HCT116 (cell line): ENCODE results near the gene MYH11. TPM values are rescaled to one million over a fixed set of nuclear protein-coding genes. Genes with fewer than 3 reads are reported as not detected.

Experiments used
- ATAC-seq: fragments of 200-7000 bp; cut with Tn5 transposase; 2 replicates; pipeline ENCODE4 v1.9.1; 2020; ENCODE audit warnings: mild to moderate bottlenecking, moderate library complexity
- BruUV-seq: library from RNA; stranded (reverse); fragments of 400-500 nt; replicated peaks from 2 replicates; lab custom pipeline; 2021; lab: Mats Ljungman, UMichigan
- CTCF ChIA-PET: fragments of 300-600 bp; sonication (Branson Sonifier 250); formaldehyde crosslinking; loops from one replicate; lab custom pipeline; 2021; ENCODE audit warnings: antibody characterized with exemption; lab: Charles Lee
- POLR2A ChIA-PET: fragments of 300-600, 350-600 bp; sonication (Branson Sonifier 250); formaldehyde crosslinking; loops from one replicate; lab custom pipeline; 2021; ENCODE audit warnings: antibody characterized with exemption; lab: Charles Lee
- RAD21 ChIA-PET, 2 experiments: fragments of 300-600 bp; sonication (Branson Sonifier 250); formaldehyde crosslinking; loops; one replicate each; lab custom pipeline; 2023; ENCODE audit warnings: low total read pairs in 2 of 2; ENCODE audit not compliant: uncharacterized antibody in 2 of 2, unreplicated experiment in 2 of 2, low non-redundant PET in 1 of 2; lab: Charles Lee
- DNase-seq: peaks from one replicate; pipeline ENCODE4 v3.0.0-alpha.2; 2010; ENCODE audit warnings: low read depth, low spot score
- H2AFZ ChIP-seq: fragments of 200-600 bp; shearing (Covaris generic), sonication (generic); 2 replicates; pipeline ENCODE4 v1.6.1; 2017; ENCODE audit warnings: low read depth, mixed run types, mixed read lengths, antibody characterized with exemption, low read length; ENCODE audit not compliant: poor library complexity, severe bottlenecking
- H3K27ac ChIP-seq: 2 replicates; pipeline ENCODE4 v1.5.1; 2012; ENCODE audit warnings: low read depth, low read length
- H3K27me3 ChIP-seq: fragments of 200-600 bp; sonication (generic); 2 replicates; pipeline ENCODE4 v1.6.1; 2016; ENCODE audit warnings: mixed run types, low read length, mixed read lengths; ENCODE audit not compliant: insufficient read depth
- H3K36me3 ChIP-seq, 2 experiments: fragments of 200-500 bp in 1 of 2; fragments of 200-600 bp in 1 of 2; sonication (Bioruptor generic) in 1 of 2; sonication (generic) in 1 of 2; 2 replicates each; pipeline versions ENCODE4 v1.5.1 to v1.6.1; 2014 to 2016; ENCODE audit warnings: low read length in 2 of 2, inconsistent platforms in 1 of 2, mixed read lengths in 1 of 2, mixed run types in 1 of 2; ENCODE audit not compliant: insufficient read depth in 2 of 2, control insufficient read depth in 1 of 2
- H3K4me1 ChIP-seq, 2 experiments: fragments of 200-600 bp in 1 of 2; sonication (generic) in 1 of 2; 2 replicates each; pipeline versions ENCODE4 v1.5.1 to v1.6.1; 2012 to 2017; ENCODE audit warnings: low read length in 2 of 2, inconsistent platforms in 1 of 2, mild to moderate bottlenecking in 1 of 2, mixed read lengths in 1 of 2, mixed run types in 1 of 2, moderate library complexity in 1 of 2; ENCODE audit not compliant: insufficient read depth in 2 of 2, control insufficient read depth in 1 of 2
- H3K4me2 ChIP-seq: fragments of 200-600 bp; sonication (generic); 2 replicates; pipeline ENCODE4 v1.6.1; 2017; ENCODE audit warnings: mixed run types, low read length, mixed read lengths
- H3K4me3 ChIP-seq, 2 experiments: fragments of 200-600 bp in 1 of 2; sonication (generic) in 1 of 2; replicated peaks in 1 of 2; 2 replicates each; pipeline ENCODE4 v1.5.1; 2011 to 2016; ENCODE audit warnings: low read length in 2 of 2, control low read depth in 1 of 2, low read depth in 1 of 2, mild to moderate bottlenecking in 1 of 2, mixed read lengths in 1 of 2, mixed run types in 1 of 2
- H3K79me2 ChIP-seq: fragments of 200-600 bp; sonication (generic); 2 replicates; pipeline ENCODE4 v1.6.1; 2017; ENCODE audit warnings: mild to moderate bottlenecking, mixed run types, low read length, moderate library complexity, mixed read lengths; ENCODE audit not compliant: insufficient read depth
- H3K9ac ChIP-seq: fragments of 200-600 bp; sonication (generic); 2 replicates; pipeline ENCODE4 v1.6.1; 2016; ENCODE audit warnings: low read length, mixed read lengths
- H3K9me2 ChIP-seq: fragments of 200-600 bp; sonication (generic), shearing (Covaris generic); 2 replicates; pipeline ENCODE4 v1.6.1; 2017; ENCODE audit warnings: mixed run types, mild to moderate bottlenecking, moderate library complexity; ENCODE audit not compliant: insufficient read depth
- H3K9me3 ChIP-seq, 2 experiments: fragments of 200-500 bp in 1 of 2; fragments of 200-600 bp in 1 of 2; sonication (Bioruptor generic) in 1 of 2; sonication (generic) in 1 of 2; 2 replicates each; pipeline ENCODE4 v1.6.1; 2014 to 2017; ENCODE audit warnings: low read length in 2 of 2, mixed read lengths in 2 of 2, inconsistent platforms in 1 of 2, low read depth in 1 of 2, mild to moderate bottlenecking in 1 of 2, mixed run types in 1 of 2, moderate library complexity in 1 of 2; ENCODE audit not compliant: control insufficient read depth in 1 of 2, insufficient read depth in 1 of 2
- H4K20me1 ChIP-seq: fragments of 200-600 bp; sonication (generic), shearing (Covaris generic); 2 replicates; pipeline ENCODE4 v1.6.1; 2017; ENCODE audit warnings: mixed run types, mild to moderate bottlenecking, moderate library complexity; ENCODE audit not compliant: insufficient read depth
- CBX3 ChIP-seq: IDR thresholded peaks from 2 replicates; pipeline ENCODE4 v1.6.1; 2012; ENCODE audit warnings: low read depth
- CEBPB ChIP-seq: IDR thresholded peaks from 2 replicates; pipeline ENCODE4 v1.6.1; 2012; ENCODE audit warnings: low read depth
- EZH2 ChIP-seq: fragments of 200-600 bp; sonication (generic); IDR thresholded peaks from 2 replicates; pipeline ENCODE4 v1.6.1; 2017; ENCODE audit warnings: antibody characterized with exemption, mixed run types
- EZH2phosphoT487 ChIP-seq: fragments of 200-600 bp; IDR thresholded peaks from 2 replicates; pipeline ENCODE4 v1.6.1; 2018; ENCODE audit warnings: antibody characterized with exemption, borderline replicate concordance
- FOSL1 ChIP-seq: IDR thresholded peaks from 2 replicates; pipeline ENCODE4 v1.6.1; 2012; ENCODE audit warnings: low read depth
- JUND ChIP-seq: IDR thresholded peaks from 2 replicates; pipeline ENCODE4 v1.6.1; 2012
- SIN3A ChIP-seq: IDR thresholded peaks from 2 replicates; pipeline ENCODE4 v1.6.1; 2012; ENCODE audit warnings: low read depth
- SP1 ChIP-seq: IDR thresholded peaks from 2 replicates; pipeline ENCODE4 v1.6.1; 2012; ENCODE audit warnings: low read depth
- SRF ChIP-seq: IDR thresholded peaks from 2 replicates; pipeline ENCODE4 v1.6.1; 2012; ENCODE audit warnings: low read depth
- TCF7L2 ChIP-seq: IDR thresholded peaks from 2 replicates; pipeline ENCODE4 v1.7.0; 2011; ENCODE audit warnings: borderline replicate concordance, inconsistent platforms; ENCODE audit not compliant: insufficient read depth, insufficient read length; ENCODE audit errors: extremely low read depth
- intact Hi-C: fragments of 100-400 bp; cut with micrococcal nuclease; formaldehyde crosslinking; loops from 2 replicates; pipeline ENCODE4 v1.10.0; 2022
- total RNA-seq: library from RNA; stranded (reverse); gene quantifications from one replicate; pipeline ENCODE4 v1.2.1, GENCODE V29; 2021; ENCODE audit not compliant: unreplicated experiment
- TF ChIP-seq, protein P1 (sequence below): IDR thresholded peaks from 2 replicates; pipeline ENCODE4 v1.6.1; 2012; ENCODE audit warnings: low read depth
- TF ChIP-seq, protein P2 (sequence below): IDR thresholded peaks from 2 replicates; pipeline ENCODE4 v1.6.1; 2012
- TF ChIP-seq, protein P3 (sequence below): IDR thresholded peaks from 2 replicates; pipeline ENCODE4 v1.6.1; 2011; ENCODE audit warnings: mild to moderate bottlenecking, low read length, moderate library complexity; ENCODE audit not compliant: insufficient replicate concordance; ENCODE audit errors: extremely low read depth

Gene MYH11
- total RNA-seq, 1 experiment from 2014 or later, result 0.61 TPM

DNA sequence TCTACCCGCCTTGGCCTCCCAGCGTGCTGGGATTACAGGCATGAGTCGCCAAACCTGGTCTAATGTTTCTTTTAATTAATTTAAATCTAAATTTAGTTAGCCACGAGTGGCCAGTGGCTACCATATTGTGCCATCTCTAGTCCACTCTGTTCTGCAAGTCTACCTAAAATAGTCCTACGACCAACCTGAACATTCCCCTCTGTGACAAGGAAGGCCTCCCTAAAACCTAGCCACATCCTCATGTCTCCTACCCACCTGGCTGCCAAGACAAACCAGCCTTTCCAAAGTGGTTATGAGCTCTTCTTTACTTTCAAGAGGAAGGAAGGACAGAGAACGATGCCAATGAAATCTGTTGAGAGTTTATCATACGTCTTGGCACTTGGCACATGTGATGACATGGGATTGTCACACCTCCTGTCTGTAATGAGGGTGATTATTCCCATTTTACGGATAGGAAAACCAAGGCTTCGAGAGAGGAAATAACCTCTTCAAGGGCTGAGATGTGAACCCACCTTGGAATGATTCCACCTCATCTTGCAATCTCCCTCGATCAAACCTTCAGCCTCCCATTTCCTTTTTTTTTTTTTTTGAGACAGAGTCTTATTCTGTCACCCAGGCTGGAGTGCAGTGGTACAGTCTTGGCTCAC is 19.7 kb downstream of the MYH11 start:
- no peak for ATAC-seq
- ChIA-PET CTCF (no interaction called here), POLR2A (no interaction called here), RAD21 (no interaction called here)
- intact Hi-C loops, result no loop called here
- Histone ChIP-seq H3K4me1 (no peaks in the 10 kb centered on the region), H3K79me2 (no peaks in the 10 kb centered on the region), H3K27ac (no peak overlapping the region), H3K4me3 (no peak overlapping the region), H3K27me3 (no peaks in the 10 kb centered on the region), H3K9me2 (no peaks in the 10 kb centered on the region), H3K9me3 (no peaks in the 10 kb centered on the region), H2AFZ (no peak overlapping the region), H3K4me2 (no peak overlapping the region), H3K36me3 (no peaks in the 10 kb centered on the region), H3K9ac (no peak overlapping the region), H4K20me1 (no peaks in the 10 kb centered on the region)
- BruUV-seq, result no TSS peak
- DNase-seq, result no peak
- TF ChIP-seq CEBPB (no peak), FOSL1 (no peak), JUND (no peak), TCF7L2 (no peak), EZH2 (no peak), SIN3A (no peak), CBX3 (no peak), EZH2phosphoT487 (no peak), SRF (no peak), SP1 (no peak)
- TF ChIP-seq, protein P1, sequence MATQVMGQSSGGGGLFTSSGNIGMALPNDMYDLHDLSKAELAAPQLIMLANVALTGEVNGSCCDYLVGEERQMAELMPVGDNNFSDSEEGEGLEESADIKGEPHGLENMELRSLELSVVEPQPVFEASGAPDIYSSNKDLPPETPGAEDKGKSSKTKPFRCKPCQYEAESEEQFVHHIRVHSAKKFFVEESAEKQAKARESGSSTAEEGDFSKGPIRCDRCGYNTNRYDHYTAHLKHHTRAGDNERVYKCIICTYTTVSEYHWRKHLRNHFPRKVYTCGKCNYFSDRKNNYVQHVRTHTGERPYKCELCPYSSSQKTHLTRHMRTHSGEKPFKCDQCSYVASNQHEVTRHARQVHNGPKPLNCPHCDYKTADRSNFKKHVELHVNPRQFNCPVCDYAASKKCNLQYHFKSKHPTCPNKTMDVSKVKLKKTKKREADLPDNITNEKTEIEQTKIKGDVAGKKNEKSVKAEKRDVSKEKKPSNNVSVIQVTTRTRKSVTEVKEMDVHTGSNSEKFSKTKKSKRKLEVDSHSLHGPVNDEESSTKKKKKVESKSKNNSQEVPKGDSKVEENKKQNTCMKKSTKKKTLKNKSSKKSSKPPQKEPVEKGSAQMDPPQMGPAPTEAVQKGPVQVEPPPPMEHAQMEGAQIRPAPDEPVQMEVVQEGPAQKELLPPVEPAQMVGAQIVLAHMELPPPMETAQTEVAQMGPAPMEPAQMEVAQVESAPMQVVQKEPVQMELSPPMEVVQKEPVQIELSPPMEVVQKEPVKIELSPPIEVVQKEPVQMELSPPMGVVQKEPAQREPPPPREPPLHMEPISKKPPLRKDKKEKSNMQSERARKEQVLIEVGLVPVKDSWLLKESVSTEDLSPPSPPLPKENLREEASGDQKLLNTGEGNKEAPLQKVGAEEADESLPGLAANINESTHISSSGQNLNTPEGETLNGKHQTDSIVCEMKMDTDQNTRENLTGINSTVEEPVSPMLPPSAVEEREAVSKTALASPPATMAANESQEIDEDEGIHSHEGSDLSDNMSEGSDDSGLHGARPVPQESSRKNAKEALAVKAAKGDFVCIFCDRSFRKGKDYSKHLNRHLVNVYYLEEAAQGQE, result no peak
- TF ChIP-seq, protein P2, sequence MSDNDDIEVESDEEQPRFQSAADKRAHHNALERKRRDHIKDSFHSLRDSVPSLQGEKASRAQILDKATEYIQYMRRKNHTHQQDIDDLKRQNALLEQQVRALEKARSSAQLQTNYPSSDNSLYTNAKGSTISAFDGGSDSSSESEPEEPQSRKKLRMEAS, result no peak
- TF ChIP-seq, protein P3, sequence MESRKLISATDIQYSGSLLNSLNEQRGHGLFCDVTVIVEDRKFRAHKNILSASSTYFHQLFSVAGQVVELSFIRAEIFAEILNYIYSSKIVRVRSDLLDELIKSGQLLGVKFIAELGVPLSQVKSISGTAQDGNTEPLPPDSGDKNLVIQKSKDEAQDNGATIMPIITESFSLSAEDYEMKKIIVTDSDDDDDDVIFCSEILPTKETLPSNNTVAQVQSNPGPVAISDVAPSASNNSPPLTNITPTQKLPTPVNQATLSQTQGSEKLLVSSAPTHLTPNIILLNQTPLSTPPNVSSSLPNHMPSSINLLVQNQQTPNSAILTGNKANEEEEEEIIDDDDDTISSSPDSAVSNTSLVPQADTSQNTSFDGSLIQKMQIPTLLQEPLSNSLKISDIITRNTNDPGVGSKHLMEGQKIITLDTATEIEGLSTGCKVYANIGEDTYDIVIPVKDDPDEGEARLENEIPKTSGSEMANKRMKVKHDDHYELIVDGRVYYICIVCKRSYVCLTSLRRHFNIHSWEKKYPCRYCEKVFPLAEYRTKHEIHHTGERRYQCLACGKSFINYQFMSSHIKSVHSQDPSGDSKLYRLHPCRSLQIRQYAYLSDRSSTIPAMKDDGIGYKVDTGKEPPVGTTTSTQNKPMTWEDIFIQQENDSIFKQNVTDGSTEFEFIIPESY, result no peak
